ENCODE results near the gene USP14.

The USP14 gene

GRCh38 chr18:159037-159652 is 788 bp downstream of the USP14 start:
- DNase-seq (ENCODE audit: low read depth in 2 of 3, low spot score in 2 of 3): no peak

- DNase-seq (ENCODE audit: low read depth in 2 of 3, low spot score in 2 of 3): no peak
Measured at GRCh38 chr18:159933-160332, 1.6 kb downstream of the USP14 start.

GRCh38 chr18:160831-161570 is 2.6 kb downstream of the USP14 start:
- DNase-seq (ENCODE audit: low read depth in 2 of 3, low spot score in 2 of 3): no peak

- DNase-seq (ENCODE audit: low read depth in 2 of 3, low spot score in 2 of 3): no peak
Measured at GRCh38 chr18:172361-172760, 14.0 kb downstream of the USP14 start.

- no peak for DNase-seq (ENCODE audit: low read depth in 2 of 3, low spot score in 2 of 3)
Measured at GRCh38 chr18:179499-179898, 21.1 kb downstream of the USP14 start.

GRCh38 chr18:181711-182110 is 23.4 kb downstream of the USP14 start:
- no peak for DNase-seq (ENCODE audit: low read depth in 2 of 3, low spot score in 2 of 3)

GRCh38 chr18:183769-184168 is 25.4 kb downstream of the USP14 start:
- no peak for DNase-seq (ENCODE audit: low read depth in 2 of 3, low spot score in 2 of 3)

- no peak for DNase-seq (ENCODE audit: low read depth in 2 of 3, low spot score in 2 of 3)
Measured at GRCh38 chr18:189254-189653, 30.9 kb downstream of the USP14 start.

- DNase-seq (ENCODE audit: low read depth in 2 of 3, low spot score in 2 of 3): no peak
Measured at GRCh38 chr18:191725-192124, 33.4 kb downstream of the USP14 start.

GRCh38 chr18:192801-193200 is 34.4 kb downstream of the USP14 start:
- no peak for DNase-seq (ENCODE audit: low read depth in 2 of 3, low spot score in 2 of 3)

- DNase-seq (ENCODE audit: low read depth in 2 of 3, low spot score in 2 of 3): no peak
Measured at GRCh38 chr18:195651-196050, 37.3 kb downstream of the USP14 start.

- no peak for DNase-seq (ENCODE audit: low read depth in 2 of 3, low spot score in 2 of 3)
Measured at GRCh38 chr18:199214-199613, 40.9 kb downstream of the USP14 start.

GRCh38 chr18:199768-200167 is 41.4 kb downstream of the USP14 start:
- no peak for DNase-seq (ENCODE audit: low read depth in 2 of 3, low spot score in 2 of 3)

- no peak for DNase-seq (ENCODE audit: low read depth in 2 of 3, low spot score in 2 of 3)
Measured at GRCh38 chr18:210075-210474, 51.7 kb downstream of the USP14 start.

- no peak for DNase-seq (ENCODE audit: low read depth in 2 of 3, low spot score in 2 of 3)
Measured at GRCh38 chr18:210733-211132, 52.4 kb downstream of the USP14 start.

- no peak for DNase-seq (ENCODE audit: low read depth in 2 of 3, low spot score in 2 of 3)
Measured at GRCh38 chr18:211582-211981, 53.2 kb downstream of the USP14 start.

- DNase-seq (ENCODE audit: low read depth in 2 of 3, low spot score in 2 of 3): no peak
Measured at GRCh38 chr18:212780-213179, 54.4 kb downstream of the USP14 start.

- DNase-seq (ENCODE audit: low read depth in 2 of 3, low spot score in 2 of 3): no peak
Measured at GRCh38 chr18:213505-213904, 55.1 kb downstream of the USP14 start.

GRCh38 chr18:213966-214365 is 55.6 kb downstream of the USP14 start:
- no peak for DNase-seq (ENCODE audit: low read depth in 2 of 3, low spot score in 2 of 3)

GRCh38 chr18:215448-216010 is 57.2 kb downstream of the USP14 start:
- DNase-seq (ENCODE audit: low read depth in 2 of 3, low spot score in 2 of 3): no peak

GRCh38 chr18:217532-218336 is 59.4 kb downstream of the USP14 start:
- no peak for DNase-seq (ENCODE audit: low read depth in 2 of 3, low spot score in 2 of 3)

GRCh38 chr18:220708-221107 is 62.4 kb downstream of the USP14 start:
- no peak for DNase-seq (ENCODE audit: low read depth in 2 of 3, low spot score in 2 of 3)
